WTC11 (cell line): ENCODE data around the gene INPP5A.

ENCODE experiments used
- ATF3 ChIP-seq: sonication (generic); formaldehyde crosslinking; conservative IDR thresholded peaks from 2 replicates; pipeline ENCODE4 v1.8.1; 2022; ENCODE audit warnings: mild to moderate bottlenecking, missing genetic modification reagents
- CTCF ChIP-seq: fragments of 200-600 bp; IDR thresholded peaks from 2 replicates; pipeline ENCODE4 v1.8.0; 2022; ENCODE audit warnings: antibody characterized with exemption
- MAX ChIP-seq: sonication (generic); formaldehyde crosslinking; IDR thresholded peaks from 2 replicates; pipeline ENCODE4 v1.8.0; 2022; ENCODE audit warnings: mild to moderate bottlenecking, missing genetic modification reagents
- SP1 ChIP-seq: sonication (generic); formaldehyde crosslinking; conservative IDR thresholded peaks from 2 replicates; pipeline ENCODE4 v1.8.1; 2022; ENCODE audit warnings: missing genetic modification reagents
- TEAD4 ChIP-seq: sonication (generic); formaldehyde crosslinking; IDR thresholded peaks from 2 replicates; pipeline ENCODE4 v1.8.0; 2022; ENCODE audit warnings: mild to moderate bottlenecking, missing genetic modification reagents
- USF1 ChIP-seq: sonication (generic); formaldehyde crosslinking; IDR thresholded peaks from 2 replicates; pipeline ENCODE4 v1.8.0; 2022; ENCODE audit warnings: mild to moderate bottlenecking, missing genetic modification reagents
- ZNF232 ChIP-seq: sonication (generic); formaldehyde crosslinking; IDR thresholded peaks from 2 replicates; pipeline ENCODE4 v1.8.0; 2022; ENCODE audit warnings: mild to moderate bottlenecking, missing genetic modification reagents
- ZNF423 ChIP-seq: fragments of 250-450 bp; sonication (Bioruptor Pico); IDR thresholded peaks from 2 replicates; pipeline ENCODE4 v2.1.2; 2022; ENCODE audit warnings: mild to moderate bottlenecking, moderate library complexity

- no peak for TF ChIP-seq CTCF
- TF ChIP-seq ZNF232 (CRISPR knock-in tag), result no peak
- TF ChIP-seq ZNF423 (CRISPR knock-in tag), result no peak
- no peak for TF ChIP-seq ATF3 (CRISPR knock-in tag)
- TF ChIP-seq MAX (CRISPR knock-in tag), result no peak
- TF ChIP-seq SP1 (CRISPR knock-in tag), result no peak
- no peak for TF ChIP-seq TEAD4 (CRISPR knock-in tag)
- no peak for TF ChIP-seq USF1
These were observed 33.8 kb upstream of the INPP5A start for GRCh38 chr10:132503581-132504421.
